ENCODE data around the gene TCF7.

Gene TCF7

GRCh38 chr5:134113902-134114875 is at the start of gene TCF7:
TCF7 (plus strand) TSS chr5:134114681; CDS start chr5:134114907, 226 bp downstream.
- DNase-seq (ENCODE audit: low read depth in 2 of 2), result peak; percentile 37

GRCh38 chr5:134069553-134069952 is 44.9 kb upstream of the TCF7 start:
- DNase-seq (ENCODE audit: low read depth in 2 of 2), result no peak

- DNase-seq (ENCODE audit: low read depth in 2 of 2), result peak in 1 of 2 experiments; percentile 1
These were observed 43.5 kb upstream of the TCF7 start for GRCh38 chr5:134070725-134071613.

- no peak for DNase-seq (ENCODE audit: low read depth in 2 of 2)
These were observed 42.8 kb upstream of the TCF7 start for GRCh38 chr5:134071614-134072207.

- DNase-seq (ENCODE audit: low read depth in 2 of 2), result no peak
These were observed 41.8 kb upstream of the TCF7 start for GRCh38 chr5:134072471-134073210.

- no peak for DNase-seq (ENCODE audit: low read depth in 2 of 2)
These were observed 41.1 kb upstream of the TCF7 start for GRCh38 chr5:134073404-134073803.

GRCh38 chr5:134075102-134075501 is 39.4 kb upstream of the TCF7 start:
- no peak for DNase-seq (ENCODE audit: low read depth in 2 of 2)

- DNase-seq (ENCODE audit: low read depth in 2 of 2), result no peak
These were observed 36.4 kb upstream of the TCF7 start for GRCh38 chr5:134077926-134078580.

- DNase-seq (ENCODE audit: low read depth in 2 of 2), result no peak
These were observed 34.5 kb upstream of the TCF7 start for GRCh38 chr5:134079748-134080581.

GRCh38 chr5:134082264-134082992 is 32.1 kb upstream of the TCF7 start:
- no peak for DNase-seq (ENCODE audit: low read depth in 2 of 2)

- no peak for DNase-seq (ENCODE audit: low read depth in 2 of 2)
These were observed 31.0 kb upstream of the TCF7 start for GRCh38 chr5:134083517-134083916.

GRCh38 chr5:134084022-134084565 is 30.4 kb upstream of the TCF7 start:
- DNase-seq (ENCODE audit: low read depth in 2 of 2), result no peak

GRCh38 chr5:134084570-134084969 is 29.9 kb upstream of the TCF7 start:
- no peak for DNase-seq (ENCODE audit: low read depth in 2 of 2)

GRCh38 chr5:134085411-134085810 is 29.1 kb upstream of the TCF7 start:
- no peak for DNase-seq (ENCODE audit: low read depth in 2 of 2)

GRCh38 chr5:134086225-134086942 is 28.1 kb upstream of the TCF7 start:
- no peak for DNase-seq (ENCODE audit: low read depth in 2 of 2)

GRCh38 chr5:134086943-134087305 is 27.6 kb upstream of the TCF7 start:
- no peak for DNase-seq (ENCODE audit: low read depth in 2 of 2)

- no peak for DNase-seq (ENCODE audit: low read depth in 2 of 2)
These were observed 26.2 kb upstream of the TCF7 start for GRCh38 chr5:134088291-134088690.

GRCh38 chr5:134088994-134089560 is 25.4 kb upstream of the TCF7 start:
- no peak for DNase-seq (ENCODE audit: low read depth in 2 of 2)
